Neural cell (in vitro differentiated cells): Measurements from ENCODE around the gene ARPC5.

Source experiments
- EP300 ChIP-seq: fragments of 450-650 bp; conservative IDR thresholded peaks from 2 replicates; pipeline ENCODE4 v1.6.1; 2014; ENCODE audit warnings: antibody characterized with exemption, mild to moderate bottlenecking, moderate library complexity; ENCODE audit not compliant: poor library complexity, severe bottlenecking
- EZH2 ChIP-seq: fragments of 200-600, 300-800 bp; shearing (Covaris generic), sonication (generic); IDR thresholded peaks from 2 replicates; pipeline ENCODE4 v1.6.1; 2014; ENCODE audit warnings: antibody characterized with exemption, low read length, borderline replicate concordance, mild to moderate bottlenecking; ENCODE audit not compliant: insufficient read depth, poor library complexity, severe bottlenecking
- MXI1 ChIP-seq: fragments of 450-650 bp; conservative IDR thresholded peaks from 2 replicates; pipeline ENCODE4 v1.6.1; 2014; ENCODE audit warnings: antibody characterized with exemption, mild to moderate bottlenecking; ENCODE audit not compliant: poor library complexity, severe bottlenecking
- POLR2AphosphoS5 ChIP-seq: IDR thresholded peaks from 2 replicates; pipeline ENCODE4 v1.6.1; 2012
- RAD21 ChIP-seq: fragments of 450-650 bp; conservative IDR thresholded peaks from 2 replicates; pipeline ENCODE4 v1.6.1; 2014; ENCODE audit warnings: antibody characterized with exemption, mild to moderate bottlenecking, moderate library complexity
- SMC3 ChIP-seq: fragments of 450-650 bp; conservative IDR thresholded peaks from 2 replicates; pipeline ENCODE4 v1.6.1; 2014; ENCODE audit warnings: antibody characterized with exemption, mild to moderate bottlenecking, moderate library complexity; ENCODE audit not compliant: poor library complexity
- TAF1 ChIP-seq: IDR thresholded peaks from 2 replicates; pipeline ENCODE4 v1.6.1; 2012; ENCODE audit warnings: low read depth
- TF ChIP-seq, protein P1 (sequence below): fragments of 450-650 bp; IDR thresholded peaks from 2 replicates; pipeline ENCODE4 v1.5.1; 2014; ENCODE audit warnings: antibody characterized with exemption, mild to moderate bottlenecking, moderate library complexity; ENCODE audit not compliant: poor library complexity, severe bottlenecking
- TF ChIP-seq, protein P2 (sequence below): IDR thresholded peaks from 2 replicates; pipeline ENCODE4 v1.6.1; 2012; ENCODE audit warnings: borderline replicate concordance

DNA sequence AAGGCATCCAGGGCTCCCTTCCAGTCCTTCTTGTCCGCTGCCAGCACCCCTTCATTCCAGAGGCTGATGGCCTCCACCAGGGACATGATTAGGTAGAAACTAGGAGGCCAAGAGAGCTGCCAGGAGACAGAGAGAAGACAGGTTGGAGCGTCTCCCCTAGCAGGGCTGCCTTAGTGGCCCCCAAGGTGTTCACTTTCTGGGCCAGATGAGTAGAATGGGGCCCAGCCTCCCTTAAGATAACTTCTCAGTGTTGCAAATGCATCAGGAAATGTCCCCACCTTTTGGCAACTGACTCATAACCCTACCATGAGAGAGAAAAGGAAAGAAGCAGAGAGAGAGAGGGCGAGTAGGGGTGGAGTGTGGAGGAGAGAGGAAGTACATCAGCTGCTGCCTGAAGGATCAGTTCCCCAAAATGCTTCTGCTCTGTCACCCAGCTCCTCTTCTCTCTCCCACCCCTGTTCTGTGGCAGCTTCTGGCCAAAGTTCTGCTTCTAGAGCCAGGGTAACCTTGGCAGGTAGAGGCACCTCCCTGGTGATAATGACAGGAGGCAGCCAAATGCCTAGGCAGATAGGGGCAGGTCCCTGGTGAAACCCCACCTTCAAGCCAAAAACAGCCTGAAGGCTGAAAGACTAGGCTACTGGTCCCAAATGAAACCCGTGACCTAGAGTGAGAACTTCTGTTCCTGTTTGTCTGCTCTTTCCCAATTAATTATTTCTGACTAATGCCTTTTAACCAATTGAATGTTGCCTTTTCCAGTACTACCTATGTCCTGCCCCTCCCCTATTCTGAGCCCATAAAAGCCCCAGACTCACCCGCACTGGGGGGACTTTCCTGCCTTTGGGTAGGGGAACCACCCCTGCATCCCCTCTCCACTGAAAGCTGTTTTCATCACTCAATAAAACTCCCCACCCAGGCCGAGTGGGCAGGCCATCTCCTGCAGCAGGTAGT is 45.1 kb downstream of the ARPC5 start, which contains the start of gene NCF2:
- TF ChIP-seq, protein P1, sequence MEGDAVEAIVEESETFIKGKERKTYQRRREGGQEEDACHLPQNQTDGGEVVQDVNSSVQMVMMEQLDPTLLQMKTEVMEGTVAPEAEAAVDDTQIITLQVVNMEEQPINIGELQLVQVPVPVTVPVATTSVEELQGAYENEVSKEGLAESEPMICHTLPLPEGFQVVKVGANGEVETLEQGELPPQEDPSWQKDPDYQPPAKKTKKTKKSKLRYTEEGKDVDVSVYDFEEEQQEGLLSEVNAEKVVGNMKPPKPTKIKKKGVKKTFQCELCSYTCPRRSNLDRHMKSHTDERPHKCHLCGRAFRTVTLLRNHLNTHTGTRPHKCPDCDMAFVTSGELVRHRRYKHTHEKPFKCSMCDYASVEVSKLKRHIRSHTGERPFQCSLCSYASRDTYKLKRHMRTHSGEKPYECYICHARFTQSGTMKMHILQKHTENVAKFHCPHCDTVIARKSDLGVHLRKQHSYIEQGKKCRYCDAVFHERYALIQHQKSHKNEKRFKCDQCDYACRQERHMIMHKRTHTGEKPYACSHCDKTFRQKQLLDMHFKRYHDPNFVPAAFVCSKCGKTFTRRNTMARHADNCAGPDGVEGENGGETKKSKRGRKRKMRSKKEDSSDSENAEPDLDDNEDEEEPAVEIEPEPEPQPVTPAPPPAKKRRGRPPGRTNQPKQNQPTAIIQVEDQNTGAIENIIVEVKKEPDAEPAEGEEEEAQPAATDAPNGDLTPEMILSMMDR = no peak
- no peak for TF ChIP-seq EP300
- TF ChIP-seq EZH2 = no peak
- no peak for TF ChIP-seq POLR2AphosphoS5
- no peak for TF ChIP-seq TAF1
- TF ChIP-seq SMC3 = no peak
- TF ChIP-seq, protein P2, sequence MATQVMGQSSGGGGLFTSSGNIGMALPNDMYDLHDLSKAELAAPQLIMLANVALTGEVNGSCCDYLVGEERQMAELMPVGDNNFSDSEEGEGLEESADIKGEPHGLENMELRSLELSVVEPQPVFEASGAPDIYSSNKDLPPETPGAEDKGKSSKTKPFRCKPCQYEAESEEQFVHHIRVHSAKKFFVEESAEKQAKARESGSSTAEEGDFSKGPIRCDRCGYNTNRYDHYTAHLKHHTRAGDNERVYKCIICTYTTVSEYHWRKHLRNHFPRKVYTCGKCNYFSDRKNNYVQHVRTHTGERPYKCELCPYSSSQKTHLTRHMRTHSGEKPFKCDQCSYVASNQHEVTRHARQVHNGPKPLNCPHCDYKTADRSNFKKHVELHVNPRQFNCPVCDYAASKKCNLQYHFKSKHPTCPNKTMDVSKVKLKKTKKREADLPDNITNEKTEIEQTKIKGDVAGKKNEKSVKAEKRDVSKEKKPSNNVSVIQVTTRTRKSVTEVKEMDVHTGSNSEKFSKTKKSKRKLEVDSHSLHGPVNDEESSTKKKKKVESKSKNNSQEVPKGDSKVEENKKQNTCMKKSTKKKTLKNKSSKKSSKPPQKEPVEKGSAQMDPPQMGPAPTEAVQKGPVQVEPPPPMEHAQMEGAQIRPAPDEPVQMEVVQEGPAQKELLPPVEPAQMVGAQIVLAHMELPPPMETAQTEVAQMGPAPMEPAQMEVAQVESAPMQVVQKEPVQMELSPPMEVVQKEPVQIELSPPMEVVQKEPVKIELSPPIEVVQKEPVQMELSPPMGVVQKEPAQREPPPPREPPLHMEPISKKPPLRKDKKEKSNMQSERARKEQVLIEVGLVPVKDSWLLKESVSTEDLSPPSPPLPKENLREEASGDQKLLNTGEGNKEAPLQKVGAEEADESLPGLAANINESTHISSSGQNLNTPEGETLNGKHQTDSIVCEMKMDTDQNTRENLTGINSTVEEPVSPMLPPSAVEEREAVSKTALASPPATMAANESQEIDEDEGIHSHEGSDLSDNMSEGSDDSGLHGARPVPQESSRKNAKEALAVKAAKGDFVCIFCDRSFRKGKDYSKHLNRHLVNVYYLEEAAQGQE = no peak
- no peak for TF ChIP-seq RAD21
- TF ChIP-seq MXI1 = no peak
